Measurements from ENCODE around the gene SPIN2A.
"Not testable (repeated sequence)": the region's sequence is repeated elsewhere in the genome, so short reads cannot be mapped to it uniquely, and the experiment has no call there.

Gene SPIN2A

DNA sequence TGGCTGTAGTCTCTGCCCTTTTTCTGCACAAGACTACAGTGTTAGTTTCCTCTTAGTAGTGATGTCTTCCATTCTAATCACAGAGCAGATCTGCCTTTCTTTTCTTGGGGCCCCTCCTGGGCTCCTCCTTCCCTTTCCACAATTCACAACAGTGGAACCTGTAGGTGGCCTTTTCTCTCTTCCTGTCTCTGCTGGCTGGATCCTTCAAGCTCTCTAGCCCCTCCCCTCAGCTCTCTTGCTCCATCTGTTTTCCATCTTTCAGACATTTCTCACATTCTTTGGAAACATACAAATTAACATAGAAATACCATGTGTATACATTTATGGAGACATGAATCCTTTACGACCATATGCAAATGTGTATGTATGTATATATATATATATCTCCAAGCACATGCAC lies 304 bp upstream of the SPIN2A start:
- Histone ChIP-seq H3K4me3 (ENCODE audit: low read length, poor library complexity, severe bottlenecking) (no peak overlapping the region), H3K9ac (ENCODE audit: low read depth, low read length, poor library complexity, severe bottlenecking) (no peak overlapping the region), H3K79me2 (ENCODE audit: insufficient read depth, low read length) (no peaks in the 10 kb centered on the region), H3K4me1 (ENCODE audit: insufficient read depth, low read length, poor library complexity, severe bottlenecking) (no peaks in the 10 kb centered on the region), H3K9me3 (ENCODE audit: insufficient read depth, low read depth, low read length) (no peaks in the 10 kb centered on the region), H3K4me2 (ENCODE audit: low read depth, low read length, poor library complexity, severe bottlenecking) (no peak overlapping the region), H3K9me2 (replicated peaks; ENCODE audit: low read depth, low read length) (no peaks in the 10 kb centered on the region), H3F3A (ENCODE audit: low read depth) (no peaks in the 10 kb centered on the region), H3K27me3 (ENCODE audit: insufficient read depth, low read length, poor library complexity, severe bottlenecking) (no peaks in the 10 kb centered on the region), H2AFZ (ENCODE audit: low read length) (no peak overlapping the region), H4K20me1 (ENCODE audit: insufficient read depth, low read length, poor library complexity, severe bottlenecking) (no peaks in the 10 kb centered on the region), H3K36me3 (ENCODE audit: insufficient read depth, low read length) (no peaks in the 10 kb centered on the region)
- TF ChIP-seq, protein P1, sequence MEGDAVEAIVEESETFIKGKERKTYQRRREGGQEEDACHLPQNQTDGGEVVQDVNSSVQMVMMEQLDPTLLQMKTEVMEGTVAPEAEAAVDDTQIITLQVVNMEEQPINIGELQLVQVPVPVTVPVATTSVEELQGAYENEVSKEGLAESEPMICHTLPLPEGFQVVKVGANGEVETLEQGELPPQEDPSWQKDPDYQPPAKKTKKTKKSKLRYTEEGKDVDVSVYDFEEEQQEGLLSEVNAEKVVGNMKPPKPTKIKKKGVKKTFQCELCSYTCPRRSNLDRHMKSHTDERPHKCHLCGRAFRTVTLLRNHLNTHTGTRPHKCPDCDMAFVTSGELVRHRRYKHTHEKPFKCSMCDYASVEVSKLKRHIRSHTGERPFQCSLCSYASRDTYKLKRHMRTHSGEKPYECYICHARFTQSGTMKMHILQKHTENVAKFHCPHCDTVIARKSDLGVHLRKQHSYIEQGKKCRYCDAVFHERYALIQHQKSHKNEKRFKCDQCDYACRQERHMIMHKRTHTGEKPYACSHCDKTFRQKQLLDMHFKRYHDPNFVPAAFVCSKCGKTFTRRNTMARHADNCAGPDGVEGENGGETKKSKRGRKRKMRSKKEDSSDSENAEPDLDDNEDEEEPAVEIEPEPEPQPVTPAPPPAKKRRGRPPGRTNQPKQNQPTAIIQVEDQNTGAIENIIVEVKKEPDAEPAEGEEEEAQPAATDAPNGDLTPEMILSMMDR (conservative IDR thresholded peaks at IDR 0.05; ENCODE audit: low read length), result no peak
- TF ChIP-seq EZH2phosphoT487 (IDR thresholded peaks at IDR 0.05; ENCODE audit: borderline replicate concordance), result no peak

DNA sequence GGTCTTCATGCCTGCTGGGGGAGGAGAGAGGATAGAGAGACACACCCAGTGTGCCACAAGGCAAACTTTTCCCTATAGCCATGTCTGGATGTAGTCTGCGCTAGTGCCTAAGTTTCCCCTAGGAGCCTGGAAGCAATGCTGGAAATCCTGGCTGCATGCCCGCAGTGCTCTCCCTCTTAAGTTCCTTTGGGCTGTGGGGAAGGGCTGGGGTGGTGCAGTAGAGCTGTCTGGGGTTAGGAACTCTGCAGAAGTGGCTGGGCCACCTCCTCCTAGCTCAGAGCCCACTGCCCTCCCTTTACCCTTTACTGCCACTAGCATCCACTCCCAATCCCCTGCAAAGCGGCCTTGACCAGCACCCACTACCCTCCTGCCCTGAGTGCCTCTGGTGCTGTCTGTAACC lies 608 bp downstream of the SPIN2A start:
- not testable (repeated sequence) for H3K36me3 ChIP-seq (ENCODE audit: insufficient read depth, low read length); H4K20me1 ChIP-seq (ENCODE audit: insufficient read depth, low read length, poor library complexity, severe bottlenecking); H3K4me3 ChIP-seq (ENCODE audit: low read length, poor library complexity, severe bottlenecking); H2AFZ ChIP-seq (ENCODE audit: low read length); H3K9me2 ChIP-seq (replicated peaks; ENCODE audit: low read depth, low read length); H3K79me2 ChIP-seq (ENCODE audit: insufficient read depth, low read length); H3K27me3 ChIP-seq (ENCODE audit: insufficient read depth, low read length, poor library complexity, severe bottlenecking); H3K4me1 ChIP-seq (ENCODE audit: insufficient read depth, low read length, poor library complexity, severe bottlenecking); H3K4me2 ChIP-seq (ENCODE audit: low read depth, low read length, poor library complexity, severe bottlenecking); H3K9ac ChIP-seq (ENCODE audit: low read depth, low read length, poor library complexity, severe bottlenecking); H3K9me3 ChIP-seq (ENCODE audit: insufficient read depth, low read depth, low read length); H3F3A ChIP-seq (ENCODE audit: low read depth)

DNA sequence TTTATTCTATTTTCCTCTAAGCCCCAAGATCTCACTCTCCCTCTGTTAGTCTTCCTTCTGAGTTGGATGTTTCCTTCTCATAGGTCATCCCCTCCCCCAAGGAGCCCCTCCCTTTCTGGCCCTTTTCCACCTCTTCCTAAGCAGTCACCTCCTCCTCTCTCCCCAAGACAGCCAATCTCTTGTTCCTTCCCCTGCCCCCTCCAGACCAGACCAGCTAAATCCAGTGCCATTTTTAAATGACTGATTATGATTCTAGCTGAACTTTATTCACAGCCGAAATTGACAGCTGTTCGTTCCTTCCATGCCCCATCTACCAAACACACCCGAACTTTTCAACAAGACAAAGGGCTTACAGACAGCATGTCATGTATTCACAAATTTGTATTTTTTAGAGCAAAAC lies 1.9 kb downstream of the SPIN2A start:
- Histone ChIP-seq H2AFZ (ENCODE audit: low read length) (no peak overlapping the region), H3K4me2 (ENCODE audit: low read depth, low read length, poor library complexity, severe bottlenecking) (no peak overlapping the region), H3K4me1 (ENCODE audit: insufficient read depth, low read length, poor library complexity, severe bottlenecking) (peaks cover under 1% of the 10 kb centered on the region), H3K36me3 (ENCODE audit: insufficient read depth, low read length) (no peaks in the 10 kb centered on the region), H3K27me3 (ENCODE audit: insufficient read depth, low read length, poor library complexity, severe bottlenecking) (no peaks in the 10 kb centered on the region), H3F3A (ENCODE audit: low read depth) (no peaks in the 10 kb centered on the region), H3K4me3 (ENCODE audit: low read length, poor library complexity, severe bottlenecking) (no peak overlapping the region), H3K9ac (ENCODE audit: low read depth, low read length, poor library complexity, severe bottlenecking) (no peak overlapping the region), H3K79me2 (ENCODE audit: insufficient read depth, low read length) (no peaks in the 10 kb centered on the region), H3K9me2 (replicated peaks; ENCODE audit: low read depth, low read length) (no peaks in the 10 kb centered on the region), H3K9me3 (ENCODE audit: insufficient read depth, low read depth, low read length) (no peaks in the 10 kb centered on the region), H4K20me1 (ENCODE audit: insufficient read depth, low read length, poor library complexity, severe bottlenecking) (no peaks in the 10 kb centered on the region)
- TF ChIP-seq EZH2phosphoT487 (IDR thresholded peaks at IDR 0.05; ENCODE audit: borderline replicate concordance), result no peak
- TF ChIP-seq, protein P1 (conservative IDR thresholded peaks at IDR 0.05; ENCODE audit: low read length), result no peak

DNA sequence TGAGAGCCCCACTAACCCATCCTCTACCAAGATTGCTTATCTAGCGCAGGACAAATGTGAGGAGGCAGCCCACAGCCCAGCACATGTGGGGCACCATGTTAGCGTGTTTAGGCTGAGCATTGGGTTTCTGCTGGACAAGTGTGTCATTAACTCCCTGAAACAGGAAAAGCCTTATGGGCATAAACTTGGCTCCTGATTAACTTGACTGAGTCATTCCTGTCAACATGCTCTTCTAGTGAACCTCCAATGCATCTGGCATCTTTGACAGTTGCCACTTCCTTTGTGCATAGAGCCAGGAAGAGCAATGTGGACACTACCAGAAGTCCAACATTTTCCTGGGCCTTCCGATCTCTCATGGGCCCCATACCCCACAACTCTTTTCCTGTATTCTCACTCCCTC lies 2.5 kb downstream of the SPIN2A start:
- H3K27me3 ChIP-seq (ENCODE audit: insufficient read depth, low read length, poor library complexity, severe bottlenecking), result no peaks in the 10 kb centered on the region
- peaks cover 3% of the 10 kb centered on the region for H3K4me1 ChIP-seq (ENCODE audit: insufficient read depth, low read length, poor library complexity, severe bottlenecking)
- H3K36me3 ChIP-seq (ENCODE audit: insufficient read depth, low read length), result no peaks in the 10 kb centered on the region
- no peak overlapping the region for H3K9ac ChIP-seq (ENCODE audit: low read depth, low read length, poor library complexity, severe bottlenecking)
- H4K20me1 ChIP-seq (ENCODE audit: insufficient read depth, low read length, poor library complexity, severe bottlenecking), result no peaks in the 10 kb centered on the region
- H3K4me3 ChIP-seq (ENCODE audit: low read length, poor library complexity, severe bottlenecking), result no peak overlapping the region
- H3K4me2 ChIP-seq (ENCODE audit: low read depth, low read length, poor library complexity, severe bottlenecking), result no peak overlapping the region
- H3F3A ChIP-seq (ENCODE audit: low read depth), result no peaks in the 10 kb centered on the region
- H3K9me3 ChIP-seq (ENCODE audit: insufficient read depth, low read depth, low read length), result no peaks in the 10 kb centered on the region
- H2AFZ ChIP-seq (ENCODE audit: low read length), result no peak overlapping the region
- no peak for TF ChIP-seq EZH2phosphoT487 (IDR thresholded peaks at IDR 0.05; ENCODE audit: borderline replicate concordance)
- TF ChIP-seq, protein P1 (conservative IDR thresholded peaks at IDR 0.05; ENCODE audit: low read length), result no peak
- H3K9me2 ChIP-seq (replicated peaks; ENCODE audit: low read depth, low read length), result no peaks in the 10 kb centered on the region
- no peaks in the 10 kb centered on the region for H3K79me2 ChIP-seq (ENCODE audit: insufficient read depth, low read length)

All from Loucy (cell line).